ENCODE results near the gene SLC9A3.

SLC9A3 gene

DNA sequence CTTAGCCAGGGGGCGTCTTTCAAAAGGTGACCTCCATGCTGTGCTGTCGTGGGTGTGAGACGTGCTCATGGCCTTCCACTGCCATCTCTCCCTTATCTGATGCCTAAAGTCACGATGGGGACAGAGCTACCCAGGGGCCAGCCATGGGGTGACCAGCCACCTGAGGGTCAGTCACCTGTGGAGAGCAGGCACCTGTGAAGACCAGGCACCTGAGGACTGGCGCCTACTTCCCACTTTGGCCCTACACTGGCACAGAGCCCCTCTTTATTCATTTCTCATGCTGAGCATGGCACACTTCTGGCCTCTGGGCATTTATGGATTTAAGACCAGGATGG, 87.6 kb downstream of the SLC9A3 start:
- TF ChIP-seq, protein P1, sequence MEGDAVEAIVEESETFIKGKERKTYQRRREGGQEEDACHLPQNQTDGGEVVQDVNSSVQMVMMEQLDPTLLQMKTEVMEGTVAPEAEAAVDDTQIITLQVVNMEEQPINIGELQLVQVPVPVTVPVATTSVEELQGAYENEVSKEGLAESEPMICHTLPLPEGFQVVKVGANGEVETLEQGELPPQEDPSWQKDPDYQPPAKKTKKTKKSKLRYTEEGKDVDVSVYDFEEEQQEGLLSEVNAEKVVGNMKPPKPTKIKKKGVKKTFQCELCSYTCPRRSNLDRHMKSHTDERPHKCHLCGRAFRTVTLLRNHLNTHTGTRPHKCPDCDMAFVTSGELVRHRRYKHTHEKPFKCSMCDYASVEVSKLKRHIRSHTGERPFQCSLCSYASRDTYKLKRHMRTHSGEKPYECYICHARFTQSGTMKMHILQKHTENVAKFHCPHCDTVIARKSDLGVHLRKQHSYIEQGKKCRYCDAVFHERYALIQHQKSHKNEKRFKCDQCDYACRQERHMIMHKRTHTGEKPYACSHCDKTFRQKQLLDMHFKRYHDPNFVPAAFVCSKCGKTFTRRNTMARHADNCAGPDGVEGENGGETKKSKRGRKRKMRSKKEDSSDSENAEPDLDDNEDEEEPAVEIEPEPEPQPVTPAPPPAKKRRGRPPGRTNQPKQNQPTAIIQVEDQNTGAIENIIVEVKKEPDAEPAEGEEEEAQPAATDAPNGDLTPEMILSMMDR (IDR thresholded peaks at IDR 0.05; ENCODE audit: low read depth, low read length, poor library complexity, severe bottlenecking) = no peak
- TF ChIP-seq EZH2phosphoT487 (IDR thresholded peaks at IDR 0.05; ENCODE audit: borderline replicate concordance, low read length) = no peak
- H3K4me1 ChIP-seq (ENCODE audit: control insufficient read depth, low read length) = peaks cover 24% of the 10 kb centered on the region
- H3K27me3 ChIP-seq (ENCODE audit: control insufficient read depth, low read length) = no peaks in the 10 kb centered on the region
- peaks cover 12% of the 10 kb centered on the region for H3F3A ChIP-seq (ENCODE audit: control insufficient read depth, insufficient read depth)
- no peaks in the 10 kb centered on the region for H3K9me2 ChIP-seq (replicated peaks; ENCODE audit: control insufficient read depth, low read length)
- H3K9me3 ChIP-seq (ENCODE audit: control insufficient read depth, insufficient read depth, low read length) = no peaks in the 10 kb centered on the region
- peaks cover 17% of the 10 kb centered on the region for H3K36me3 ChIP-seq (ENCODE audit: control insufficient read depth, low read length)
- H3K27ac ChIP-seq (ENCODE audit: low read depth, low read length) = no peak overlapping the region
- no peaks in the 10 kb centered on the region for H4K20me1 ChIP-seq (ENCODE audit: control insufficient read depth, insufficient read depth, low read depth, low read length)
- no peak overlapping the region for H3K4me3 ChIP-seq (ENCODE audit: low read length)
- H3K79me2 ChIP-seq (ENCODE audit: control insufficient read depth, low read length) = peaks cover 1% of the 10 kb centered on the region
- H3K4me2 ChIP-seq (ENCODE audit: low read length) = no peak overlapping the region

DNA sequence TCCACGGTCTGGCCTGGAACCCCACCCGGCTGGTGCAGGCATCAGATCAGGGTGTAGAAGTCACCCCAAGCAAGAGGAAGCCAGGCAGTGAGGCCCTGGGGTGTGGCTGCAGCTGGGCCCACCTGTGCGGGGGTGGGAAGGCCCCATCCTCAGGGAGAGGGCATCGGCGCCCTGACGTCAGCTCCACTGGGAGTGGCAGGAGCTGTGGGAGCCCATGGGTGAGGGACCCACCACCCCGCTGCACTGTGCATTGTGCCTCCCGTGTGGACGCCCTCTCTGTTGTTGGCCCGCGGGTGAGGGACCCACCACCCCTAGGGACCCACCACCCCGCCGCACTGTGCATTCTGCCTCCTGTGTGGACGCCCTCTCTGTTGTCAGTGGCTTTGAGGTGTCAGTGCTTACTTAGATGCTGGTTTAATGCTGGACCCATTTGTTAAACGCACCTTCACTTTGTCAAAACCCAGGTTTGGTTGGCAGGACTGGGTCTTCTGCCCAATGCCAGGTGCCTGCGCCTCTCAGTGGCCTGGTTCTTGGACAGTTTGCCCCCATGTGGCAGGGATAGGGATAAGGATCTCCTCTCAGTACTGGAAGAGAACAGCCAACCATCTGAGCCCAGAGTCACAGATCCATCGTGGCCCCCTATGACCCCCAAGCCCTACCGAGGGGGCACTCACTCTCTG, 88.1 kb downstream of the SLC9A3 start:
- peaks cover 22% of the 10 kb centered on the region for H3K36me3 ChIP-seq (ENCODE audit: control insufficient read depth, low read length)
- no peak overlapping the region for H3K4me3 ChIP-seq (ENCODE audit: low read length)
- no peaks in the 10 kb centered on the region; the same call in 1 of the 2 replicates for H3K79me2 ChIP-seq (ENCODE audit: control insufficient read depth, low read length)
- TF ChIP-seq, protein P1 (IDR thresholded peaks at IDR 0.05; ENCODE audit: low read depth, low read length, poor library complexity, severe bottlenecking) = peak; percentile 44
- no peak for TF ChIP-seq EZH2phosphoT487 (IDR thresholded peaks at IDR 0.05; ENCODE audit: borderline replicate concordance, low read length)
- no peak overlapping the region for H3K27ac ChIP-seq (ENCODE audit: low read depth, low read length)
- no peaks in the 10 kb centered on the region for H3K9me2 ChIP-seq (replicated peaks; ENCODE audit: control insufficient read depth, low read length)
- H3K27me3 ChIP-seq (ENCODE audit: control insufficient read depth, low read length) = no peaks in the 10 kb centered on the region
- H3K4me1 ChIP-seq (ENCODE audit: control insufficient read depth, low read length) = peaks cover 24% of the 10 kb centered on the region
- no peaks in the 10 kb centered on the region for H4K20me1 ChIP-seq (ENCODE audit: control insufficient read depth, insufficient read depth, low read depth, low read length)
- H3K9me3 ChIP-seq (ENCODE audit: control insufficient read depth, insufficient read depth, low read length) = no peaks in the 10 kb centered on the region
- peaks cover 12% of the 10 kb centered on the region for H3F3A ChIP-seq (ENCODE audit: control insufficient read depth, insufficient read depth)
- no peak overlapping the region for H3K4me2 ChIP-seq (ENCODE audit: low read length)

DNA sequence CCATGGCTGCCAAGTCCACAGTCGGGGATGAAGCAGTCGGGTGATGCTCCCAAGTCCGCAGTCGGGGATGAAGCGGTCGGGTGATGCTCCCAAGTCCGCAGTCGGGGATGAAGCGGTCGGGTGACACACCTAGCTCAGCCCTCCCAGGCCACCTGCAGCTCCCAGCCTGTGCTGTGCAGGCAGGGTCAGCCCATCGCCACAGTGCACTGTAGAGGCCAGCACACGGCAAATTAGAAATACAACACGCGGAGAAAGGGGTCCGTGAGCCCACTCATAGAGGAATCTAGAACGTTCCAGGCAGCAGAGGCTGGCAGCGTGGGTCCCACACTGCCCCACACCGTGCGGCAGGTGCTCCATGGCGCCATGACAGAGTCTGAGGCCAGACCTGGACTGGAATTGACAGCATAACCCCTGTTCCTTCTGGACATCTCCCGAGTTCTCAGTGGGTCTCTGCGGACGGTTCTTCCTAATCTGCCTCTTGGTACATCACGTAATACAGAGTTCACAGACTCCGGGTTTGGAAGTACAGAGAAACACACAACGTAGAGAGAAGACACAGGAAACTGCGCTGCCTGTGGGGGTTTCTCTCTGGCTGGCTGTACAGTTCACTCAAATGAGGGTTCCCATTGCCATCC, 89.0 kb downstream of the SLC9A3 start:
- Histone ChIP-seq H3K4me2 (ENCODE audit: low read length) (no peak overlapping the region), H3K27me3 (ENCODE audit: control insufficient read depth, low read length) (no peaks in the 10 kb centered on the region), H3K9me2 (replicated peaks; ENCODE audit: control insufficient read depth, low read length) (no peaks in the 10 kb centered on the region), H3K27ac (ENCODE audit: low read depth, low read length) (no peak overlapping the region), H3K9me3 (ENCODE audit: control insufficient read depth, insufficient read depth, low read length) (no peaks in the 10 kb centered on the region), H3K79me2 (ENCODE audit: control insufficient read depth, low read length) (no peaks in the 10 kb centered on the region), H3K4me1 (ENCODE audit: control insufficient read depth, low read length) (peaks cover 24% of the 10 kb centered on the region), H4K20me1 (ENCODE audit: control insufficient read depth, insufficient read depth, low read depth, low read length) (no peaks in the 10 kb centered on the region), H3K36me3 (ENCODE audit: control insufficient read depth, low read length) (peaks cover 21% of the 10 kb centered on the region), H3K4me3 (ENCODE audit: low read length) (no peak overlapping the region), H3F3A (ENCODE audit: control insufficient read depth, insufficient read depth) (peaks cover 9% of the 10 kb centered on the region)
- no peak for TF ChIP-seq EZH2phosphoT487 (IDR thresholded peaks at IDR 0.05; ENCODE audit: borderline replicate concordance, low read length)

DNA sequence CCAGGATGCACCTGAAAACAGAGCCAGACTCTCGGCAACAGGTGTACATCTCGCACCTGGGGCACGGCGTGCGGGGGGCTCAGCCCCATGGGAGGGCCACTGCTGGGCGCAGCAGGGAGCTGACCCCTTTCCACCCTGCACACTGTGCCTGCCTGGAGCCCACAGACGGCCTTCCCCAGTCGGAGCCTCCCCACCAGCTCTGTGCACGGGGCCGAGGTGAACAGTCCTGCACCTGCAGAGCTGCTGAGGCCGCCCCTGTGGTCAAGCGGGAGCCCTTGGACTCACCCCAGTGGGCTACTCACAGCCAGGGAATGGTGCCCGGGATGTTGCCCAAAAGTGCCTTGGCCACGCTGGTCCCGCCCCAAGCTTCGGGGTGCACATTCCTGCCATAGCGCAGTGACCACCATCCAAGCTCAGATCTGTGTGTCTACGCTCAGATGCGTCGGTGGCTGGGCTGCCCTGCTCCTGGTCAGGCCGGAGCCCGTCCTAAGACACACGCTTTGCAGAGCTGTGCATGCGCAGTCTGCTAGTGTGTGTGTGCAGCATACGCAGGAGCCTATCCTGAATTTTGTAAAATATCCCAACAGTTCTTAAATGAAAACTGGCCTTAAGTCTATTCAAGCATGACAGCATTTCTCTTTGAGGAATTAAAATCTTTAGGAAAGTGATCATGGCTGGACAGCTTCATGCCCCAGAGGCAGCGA, 89.7 kb downstream of the SLC9A3 start:
- no peaks in the 10 kb centered on the region for H4K20me1 ChIP-seq (ENCODE audit: control insufficient read depth, insufficient read depth, low read depth, low read length)

More for the DNA sequence above, 89.7 kb downstream of the SLC9A3 start:
- peaks cover 6% of the 10 kb centered on the region for H3F3A ChIP-seq (ENCODE audit: control insufficient read depth, insufficient read depth)
- H3K9me3 ChIP-seq (ENCODE audit: control insufficient read depth, insufficient read depth, low read length) = no peaks in the 10 kb centered on the region
- H3K27ac ChIP-seq (ENCODE audit: low read depth, low read length) = no peak overlapping the region
- no peak overlapping the region for H3K4me3 ChIP-seq (ENCODE audit: low read length)
- no peaks in the 10 kb centered on the region for H3K27me3 ChIP-seq (ENCODE audit: control insufficient read depth, low read length)
- H3K36me3 ChIP-seq (ENCODE audit: control insufficient read depth, low read length) = peaks cover 27% of the 10 kb centered on the region
- H3K4me2 ChIP-seq (ENCODE audit: low read length) = no peak overlapping the region
- no peaks in the 10 kb centered on the region for H3K9me2 ChIP-seq (replicated peaks; ENCODE audit: control insufficient read depth, low read length)
- no peaks in the 10 kb centered on the region for H3K79me2 ChIP-seq (ENCODE audit: control insufficient read depth, low read length)
- TF ChIP-seq, protein P1 (IDR thresholded peaks at IDR 0.05; ENCODE audit: low read depth, low read length, poor library complexity, severe bottlenecking) = no peak
- TF ChIP-seq EZH2phosphoT487 (IDR thresholded peaks at IDR 0.05; ENCODE audit: borderline replicate concordance, low read length) = no peak
- peaks cover 24% of the 10 kb centered on the region for H3K4me1 ChIP-seq (ENCODE audit: control insufficient read depth, low read length)
